Breast epithelium (tissue), 4 donors: ENCODE results near the gene ROBO2. TPM values are rescaled to one million over a fixed set of nuclear protein-coding genes. Genes with fewer than 3 reads are reported as not detected.

Experiments
- DNase-seq, 2 donors: peaks; one replicate each; pipeline ENCODE4 v3.0.0-alpha.2; 2019; ENCODE audit warnings: low spot score in 2 of 2
- H3K27ac ChIP-seq, 2 donors: fragments of 200-600 bp; sonication (generic) in 1 of 2; one replicate each; pipeline ENCODE4 v1.5.1; 2016 to 2019; ENCODE audit warnings: mild to moderate bottlenecking in 1 of 2
- H3K27me3 ChIP-seq, 2 donors: fragments of 200-600 bp; sonication (generic) in 1 of 2; one replicate each; pipeline versions ENCODE4 v1.5.1 to v1.6.0; 2017 to 2019; ENCODE audit warnings: control low read depth in 1 of 2, mild to moderate bottlenecking in 1 of 2
- H3K36me3 ChIP-seq: fragments of 200-600 bp; one replicate; pipeline ENCODE4 v1.5.1; 2019
- H3K4me1 ChIP-seq, 2 donors: fragments of 200-600 bp; sonication (generic); one replicate each; pipeline ENCODE4 v1.5.1; 2016 to 2019; ENCODE audit warnings: control low read depth in 1 of 2
- H3K4me3 ChIP-seq, 3 donors: fragments of 200-600 bp; sonication (generic); 1 replicate in 2 of 3; 2 replicates in 1 of 3; pipeline ENCODE4 v1.5.1; 2016 to 2019; ENCODE audit warnings: mild to moderate bottlenecking in 3 of 3, moderate library complexity in 2 of 3
- H3K9me3 ChIP-seq, 2 donors: fragments of 200-600 bp; sonication (generic) in 1 of 2; one replicate each; pipeline ENCODE4 v1.5.1; 2016 to 2019; ENCODE audit warnings: control low read depth in 1 of 2
- CTCF ChIP-seq, 3 donors: fragments of 450-650 bp; IDR thresholded peaks; one replicate each; pipeline ENCODE4 v1.5.1; 2016 to 2017; ENCODE audit warnings: antibody characterized with exemption in 3 of 3, mild to moderate bottlenecking in 3 of 3, moderate library complexity in 3 of 3
- POLR2A ChIP-seq: fragments of 450-650 bp; IDR thresholded peaks from one replicate; pipeline ENCODE4 v1.6.1; 2016; ENCODE audit warnings: antibody characterized with exemption, mild to moderate bottlenecking, moderate library complexity
- POLR2AphosphoS5 ChIP-seq, 3 donors: sonication (generic); formaldehyde crosslinking; IDR thresholded peaks; one replicate each; pipeline ENCODE4 v1.6.1; 2017; ENCODE audit warnings: antibody characterized with exemption in 3 of 3
- intact Hi-C: fragments of 100-400 bp; cut with DNase I; formaldehyde crosslinking; loops from one replicate; pipeline ENCODE4 v1.15.1; 2023; ENCODE audit warnings: low total_unique reads
- total RNA-seq, 3 donors: library from RNA; depleted of rRNA; stranded (reverse); fragments of >200 nt; gene quantifications; one replicate each; pipeline ENCODE4 v1.1.0, GENCODE V29; 2016

Gene ROBO2
- total RNA-seq, 3 donors from 2014 or later, result 0.98 to 1.4 (median 1.3) TPM

DNA sequence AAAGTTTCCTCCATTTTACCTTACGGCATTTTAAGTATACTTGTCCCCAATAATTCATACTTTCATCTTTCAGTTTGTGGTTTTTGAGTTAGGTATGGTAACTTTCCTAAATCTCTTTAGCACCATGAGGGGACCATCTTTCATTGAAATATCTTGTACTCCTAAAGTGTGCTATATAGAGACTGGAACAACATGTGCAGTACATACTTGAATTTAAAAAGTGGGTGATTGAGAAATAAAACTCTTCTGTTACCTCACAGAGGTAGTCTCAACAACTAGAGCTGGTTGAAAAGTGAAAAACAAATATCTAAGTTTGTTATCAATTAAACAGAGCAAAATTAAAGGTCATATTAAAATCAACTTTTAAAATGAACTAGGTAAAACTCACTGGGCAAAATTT is 423.1 kb downstream of the ROBO2 start:
- no peaks in the 10 kb centered on the region for H3K4me1 ChIP-seq
- no peak overlapping the region for H3K4me3 ChIP-seq
- H3K27me3 ChIP-seq, result no peaks in the 10 kb centered on the region
- no peak for DNase-seq
- intact Hi-C loops, result loop anchor here (5.0 kb wide), 1 partner anchor 266 kb away; no protein-coding TSS in a partner anchor
- TF ChIP-seq POLR2A, result no peak
- TF ChIP-seq POLR2AphosphoS5 (IDR thresholded peaks at IDR 0.05), result no peak
- no peak for TF ChIP-seq CTCF (IDR thresholded peaks at IDR 0.05)
- H3K36me3 ChIP-seq, result no peaks in the 10 kb centered on the region
- no peak overlapping the region for H3K27ac ChIP-seq
- H3K9me3 ChIP-seq, result no peaks in the 10 kb centered on the region

DNA sequence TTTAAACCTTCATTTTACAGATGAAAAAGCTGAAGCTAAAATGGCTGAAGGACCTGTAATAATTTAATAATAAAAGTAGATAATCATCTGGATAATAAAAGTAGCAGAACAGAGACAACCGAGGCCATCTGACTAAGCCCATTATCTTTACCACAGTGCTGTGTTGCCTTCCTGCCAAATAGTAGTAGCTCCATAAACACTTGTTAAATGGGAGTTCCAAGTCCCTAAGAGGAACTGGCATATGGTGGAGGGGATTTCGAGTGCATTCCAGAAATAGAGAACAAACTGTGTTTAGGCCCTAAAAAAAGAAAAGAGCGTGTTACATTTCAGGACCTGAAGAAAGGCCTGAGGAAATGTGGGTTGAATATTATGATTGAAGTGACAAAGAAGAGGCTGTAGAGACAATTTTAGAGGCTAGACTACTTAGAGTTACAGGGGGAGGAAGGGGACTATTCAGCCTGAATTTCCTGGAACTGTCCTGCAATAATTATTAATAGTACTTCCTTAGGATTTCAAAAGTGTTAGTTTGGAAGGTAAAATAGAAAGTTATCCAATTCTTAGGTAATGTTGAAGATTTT is 424.3 kb downstream of the ROBO2 start:
- no peaks in the 10 kb centered on the region for H3K27me3 ChIP-seq
- H3K4me1 ChIP-seq, result no peaks in the 10 kb centered on the region
- no peak overlapping the region for H3K27ac ChIP-seq
- intact Hi-C loops, result loop anchor here (5.0 kb wide), 1 partner anchor 267 kb away; no protein-coding TSS in a partner anchor
- H3K4me3 ChIP-seq, result no peak overlapping the region
- DNase-seq, result no peak
- TF ChIP-seq POLR2AphosphoS5 (IDR thresholded peaks at IDR 0.05) (no peak), CTCF (IDR thresholded peaks at IDR 0.05) (no peak), POLR2A (no peak)
- no peaks in the 10 kb centered on the region for H3K36me3 ChIP-seq
- H3K9me3 ChIP-seq, result no peaks in the 10 kb centered on the region

GRCh38 chr3:77466562-77467115 is 426.7 kb downstream of the ROBO2 start:
- H3K4me1 ChIP-seq, result no peaks in the 10 kb centered on the region
- no peak overlapping the region for H3K4me3 ChIP-seq
- no peak overlapping the region for H3K27ac ChIP-seq
- intact Hi-C loops, result no loop called here
- H3K9me3 ChIP-seq, result no peaks in the 10 kb centered on the region
- no peak for TF ChIP-seq POLR2AphosphoS5 (IDR thresholded peaks at IDR 0.05)
- no peak for TF ChIP-seq CTCF (IDR thresholded peaks at IDR 0.05)
- TF ChIP-seq POLR2A, result no peak
- no peaks in the 10 kb centered on the region for H3K27me3 ChIP-seq
- H3K36me3 ChIP-seq, result no peaks in the 10 kb centered on the region
- DNase-seq, result no peak

DNA sequence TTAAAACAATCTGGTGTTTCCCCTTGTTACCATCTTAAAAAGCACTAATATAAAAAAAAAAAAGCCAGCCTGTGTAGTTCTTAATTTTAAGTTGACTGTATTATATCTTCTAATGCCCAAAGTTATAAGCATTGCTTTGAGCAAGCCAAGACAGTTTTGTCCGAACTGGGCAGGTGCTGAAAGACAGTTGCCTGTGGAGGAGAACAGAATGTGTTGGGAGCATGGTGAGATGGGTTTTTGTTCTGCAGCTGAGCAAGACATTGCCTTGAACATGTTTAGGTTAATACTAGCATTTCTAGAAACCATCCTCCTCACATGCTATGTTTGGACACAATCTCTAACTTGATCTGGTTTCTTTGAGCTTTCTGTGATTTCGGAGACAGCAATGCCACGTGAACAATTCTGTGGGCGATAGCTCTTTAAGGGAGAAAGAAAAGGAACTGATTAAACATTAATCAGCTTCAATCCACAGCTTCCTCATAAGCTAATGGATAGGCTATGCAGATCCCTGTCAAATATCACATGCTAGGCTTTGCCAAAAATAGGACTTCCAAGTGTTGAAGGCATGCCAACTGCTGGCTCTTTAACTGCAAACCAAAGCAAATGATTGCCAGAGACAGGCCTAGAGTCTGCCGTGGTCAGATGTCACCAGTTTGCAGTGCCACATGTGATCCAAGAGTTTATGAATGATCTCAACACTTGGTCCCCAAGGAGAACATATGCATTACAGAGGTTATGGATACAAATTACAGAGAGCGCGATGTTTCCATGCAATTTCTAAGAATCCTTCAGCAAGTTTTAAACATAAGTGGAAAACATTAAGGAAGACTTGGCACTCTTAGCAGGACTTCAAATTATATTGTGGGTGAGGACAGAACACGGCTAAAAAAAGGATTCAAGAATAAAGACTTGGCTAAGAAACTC is 428.1 kb downstream of the ROBO2 start:
- H3K36me3 ChIP-seq, result no peaks in the 10 kb centered on the region
- intact Hi-C loops, result no loop called here
- DNase-seq, result no peak
- no peaks in the 10 kb centered on the region for H3K9me3 ChIP-seq
- no peak overlapping the region for H3K27ac ChIP-seq
- TF ChIP-seq CTCF (IDR thresholded peaks at IDR 0.05), result no peak
- TF ChIP-seq POLR2A, result no peak
- TF ChIP-seq POLR2AphosphoS5 (IDR thresholded peaks at IDR 0.05), result no peak
- no peaks in the 10 kb centered on the region for H3K4me1 ChIP-seq
- H3K4me3 ChIP-seq, result no peak overlapping the region
- H3K27me3 ChIP-seq, result no peaks in the 10 kb centered on the region

DNA sequence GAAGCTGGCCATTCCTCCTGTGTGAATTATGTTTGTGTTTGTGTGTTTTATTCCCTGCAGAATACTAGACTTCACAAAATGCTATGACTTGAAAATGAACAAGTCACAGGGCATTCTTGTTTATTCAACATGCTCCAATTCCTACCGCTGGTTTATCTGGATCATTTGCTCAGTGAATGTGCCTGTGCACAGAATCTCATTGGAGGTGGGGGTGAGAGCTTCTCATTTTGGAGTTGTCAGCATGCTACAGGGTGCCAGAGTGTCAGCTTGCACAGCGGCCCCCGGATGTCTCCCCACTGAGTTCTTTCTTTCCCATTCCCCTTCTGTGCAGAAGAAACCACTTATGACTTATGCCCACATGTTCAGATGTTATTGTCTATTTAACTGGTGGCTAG is 428.7 kb downstream of the ROBO2 start:
- TF ChIP-seq POLR2AphosphoS5 (IDR thresholded peaks at IDR 0.05) (no peak), CTCF (IDR thresholded peaks at IDR 0.05) (no peak), POLR2A (no peak)
- Histone ChIP-seq H3K4me3 (no peak overlapping the region), H3K27me3 (no peaks in the 10 kb centered on the region), H3K36me3 (no peaks in the 10 kb centered on the region), H3K9me3 (no peaks in the 10 kb centered on the region), H3K4me1 (no peaks in the 10 kb centered on the region), H3K27ac (no peak overlapping the region)
- intact Hi-C loops, result no loop called here
- no peak for DNase-seq
